NB4 (cell line): Measurements from ENCODE around the gene LSM7.

Experiments
- DNase-seq: peaks from one replicate; pipeline ENCODE4 v3.0.0; 2010; ENCODE audit warnings: low read depth
- H3K4me3 ChIP-seq: one replicate; pipeline ENCODE4 v1.5.1; 2011; ENCODE audit warnings: mild to moderate bottlenecking, low read depth, low read length, moderate library complexity
- CTCF ChIP-seq: IDR thresholded peaks from one replicate; pipeline ENCODE4 v1.5.1; 2012; ENCODE audit warnings: low read depth, low read length
- MAX ChIP-seq: IDR thresholded peaks from 2 replicates; pipeline ENCODE4 v1.6.1; 2011; ENCODE audit warnings: low read depth, low read length
- MYC ChIP-seq: IDR thresholded peaks from 2 replicates; pipeline ENCODE4 v1.6.1; 2011; ENCODE audit warnings: low read depth, low read length
- POLR2A ChIP-seq: IDR thresholded peaks from 2 replicates; pipeline ENCODE4 v1.6.1; 2011; ENCODE audit warnings: mild to moderate bottlenecking; ENCODE audit not compliant: insufficient read length; ENCODE audit errors: extremely low read depth

Gene LSM7

GRCh38 chr19:2371656-2372055 lies 43.3 kb upstream of the LSM7 start:
- DNase-seq: peak; percentile 52
- H3K4me3 ChIP-seq: no peak overlapping the region
- no peak for TF ChIP-seq MAX
- no peak for TF ChIP-seq MYC
- no peak for TF ChIP-seq CTCF
- no peak for TF ChIP-seq POLR2A

- no peak for DNase-seq
- no peak overlapping the region for H3K4me3 ChIP-seq
These were observed 37.0 kb upstream of the LSM7 start for GRCh38 chr19:2365201-2365970.

GRCh38 chr19:2363419-2363818 lies 35.0 kb upstream of the LSM7 start:
- TF ChIP-seq CTCF (no peak), MYC (no peak), MAX (no peak), POLR2A (no peak)

More at GRCh38 chr19:2365201-2365970, 37.0 kb upstream of the LSM7 start:
- TF ChIP-seq POLR2A (no peak), CTCF (no peak), MYC (no peak), MAX (no peak)

GRCh38 chr19:2362970-2363300 lies 34.5 kb upstream of the LSM7 start:
- TF ChIP-seq MYC (no peak), MAX (no peak), CTCF (no peak), POLR2A (no peak)
- no peak overlapping the region for H3K4me3 ChIP-seq
- no peak for DNase-seq

More at GRCh38 chr19:2363419-2363818, 35.0 kb upstream of the LSM7 start:
- no peak overlapping the region for H3K4me3 ChIP-seq
- DNase-seq: no peak

GRCh38 chr19:2362046-2362969 lies 33.9 kb upstream of the LSM7 start:
- no peak overlapping the region for H3K4me3 ChIP-seq
- DNase-seq: no peak
- no peak for TF ChIP-seq CTCF
- no peak for TF ChIP-seq MYC
